ENCODE measurements around the gene MEOX1. TPM values are rescaled to one million over a fixed set of nuclear protein-coding genes. Genes with fewer than 3 reads are reported as not detected.

The MEOX1 gene
- total and polyA plus RNA-seq, 3 experiments from 2014 or later: 0.86 to 5.4 (median 1.2) TPM

GRCh38 chr17:43634591-43635125 lies 27.1 kb downstream of the MEOX1 start:
- CTCF ChIA-PET: interaction anchor here (0.9 kb wide), 1 partner anchor 42 kb away, joined by 3 read pairs; no protein-coding TSS in a partner anchor
- Mint-ChIP-seq H3K9me3 (no peaks in the 10 kb centered on the region), H3K27me3 (peaks cover under 1 to 6% of the 10 kb centered on the region in 2 donors), H3K4me1 (no peaks in the 10 kb centered on the region), H3K27ac (no peak overlapping the region), H3K36me3 (no peaks in the 10 kb centered on the region), H3K4me3 (no peak overlapping the region)
- Histone ChIP-seq H3K4me1 (ENCODE audit: insufficient read depth, low read length) (no peaks in the 10 kb centered on the region), H3K36me3 (ENCODE audit: insufficient read depth, low read length) (no peaks in the 10 kb centered on the region), H3K4me3 (ENCODE audit: low read length) (no peak overlapping the region), H3K9me3 (ENCODE audit: low read length) (no peaks in the 10 kb centered on the region), H3K27me3 (ENCODE audit: insufficient read depth, low read length, poor library complexity, severe bottlenecking) (no peaks in the 10 kb centered on the region), H3K27ac (ENCODE audit: low read depth, low read length) (no peak overlapping the region)
- POLR2A ChIA-PET: no interaction called here
- DNase-seq: no peak

- H3K4me1 ChIP-seq (ENCODE audit: insufficient read depth, low read length): no peaks in the 10 kb centered on the region
- H3K4me1 Mint-ChIP-seq: no peaks in the 10 kb centered on the region
- H3K4me3 ChIP-seq (ENCODE audit: low read length): no peak overlapping the region
- no peaks in the 10 kb centered on the region for H3K36me3 Mint-ChIP-seq
- H3K9me3 ChIP-seq (ENCODE audit: low read length): no peaks in the 10 kb centered on the region
- ChIA-PET CTCF (no interaction called here), POLR2A (no interaction called here)
- H3K4me3 Mint-ChIP-seq: no peak overlapping the region
- DNase-seq: no peak
- no peaks in the 10 kb centered on the region for H3K36me3 ChIP-seq (ENCODE audit: insufficient read depth, low read length)
- no peaks in the 10 kb centered on the region for H3K9me3 Mint-ChIP-seq
- peaks cover 3 to 13% of the 10 kb centered on the region in 2 donors for H3K27me3 Mint-ChIP-seq
- H3K27ac Mint-ChIP-seq: no peak overlapping the region
- no peak overlapping the region for H3K27ac ChIP-seq (ENCODE audit: low read depth, low read length)
- H3K27me3 ChIP-seq (ENCODE audit: insufficient read depth, low read length, poor library complexity, severe bottlenecking): no peaks in the 10 kb centered on the region
Observed at GRCh38 chr17:43632221-43632620, 29.5 kb downstream of the MEOX1 start.

GRCh38 chr17:43631429-43631828 lies 30.3 kb downstream of the MEOX1 start:
- no peaks in the 10 kb centered on the region for H3K36me3 Mint-ChIP-seq
- no peak overlapping the region for H3K27ac Mint-ChIP-seq
- no peaks in the 10 kb centered on the region for H3K9me3 Mint-ChIP-seq
- no peaks in the 10 kb centered on the region for H3K4me1 Mint-ChIP-seq
- no peaks in the 10 kb centered on the region for H3K4me1 ChIP-seq (ENCODE audit: insufficient read depth, low read length)
- H3K4me3 ChIP-seq (ENCODE audit: low read length): no peak overlapping the region
- H3K27me3 Mint-ChIP-seq: peaks cover 3 to 13% of the 10 kb centered on the region in 2 donors
- ChIA-PET CTCF (interaction anchor here (2.0 kb wide), 1 partner anchor 16 kb away, joined by 5 read pairs; no protein-coding TSS in a partner anchor), POLR2A (no interaction called here)
- no peaks in the 10 kb centered on the region for H3K36me3 ChIP-seq (ENCODE audit: insufficient read depth, low read length)
- H3K27ac ChIP-seq (ENCODE audit: low read depth, low read length): no peak overlapping the region
- no peaks in the 10 kb centered on the region for H3K27me3 ChIP-seq (ENCODE audit: insufficient read depth, low read length, poor library complexity, severe bottlenecking)
- no peak overlapping the region for H3K4me3 Mint-ChIP-seq
- H3K9me3 ChIP-seq (ENCODE audit: low read length): no peaks in the 10 kb centered on the region
- DNase-seq: no peak

GRCh38 chr17:43628089-43628650 lies 33.6 kb downstream of the MEOX1 start:
- Histone ChIP-seq H3K9me3 (ENCODE audit: low read length) (no peaks in the 10 kb centered on the region), H3K4me1 (ENCODE audit: insufficient read depth, low read length) (no peaks in the 10 kb centered on the region), H3K4me3 (ENCODE audit: low read length) (no peak overlapping the region), H3K36me3 (ENCODE audit: insufficient read depth, low read length) (no peaks in the 10 kb centered on the region), H3K27me3 (ENCODE audit: insufficient read depth, low read length, poor library complexity, severe bottlenecking) (no peaks in the 10 kb centered on the region), H3K27ac (ENCODE audit: low read depth, low read length) (no peak overlapping the region)
- H3K27me3 Mint-ChIP-seq: peaks cover 11 to 35% of the 10 kb centered on the region in 2 donors
- CTCF ChIA-PET: no interaction called here
- no peaks in the 10 kb centered on the region for H3K9me3 Mint-ChIP-seq
- POLR2A ChIA-PET: no interaction called here
- H3K27ac Mint-ChIP-seq: no peak overlapping the region
- no peak for DNase-seq
- H3K4me3 Mint-ChIP-seq: no peak overlapping the region
- H3K36me3 Mint-ChIP-seq: no peaks in the 10 kb centered on the region
- H3K4me1 Mint-ChIP-seq: no peaks in the 10 kb centered on the region

- H3K27ac ChIP-seq (ENCODE audit: low read depth, low read length): no peak overlapping the region
- H3K27me3 ChIP-seq (ENCODE audit: insufficient read depth, low read length, poor library complexity, severe bottlenecking): no peaks in the 10 kb centered on the region
- Mint-ChIP-seq H3K4me3 (no peak overlapping the region), H3K27ac (no peak overlapping the region), H3K4me1 (no peaks in the 10 kb centered on the region), H3K36me3 (no peaks in the 10 kb centered on the region), H3K9me3 (no peaks in the 10 kb centered on the region), H3K27me3 (peaks cover 11 to 37% of the 10 kb centered on the region in 2 donors)
- CTCF ChIA-PET: no interaction called here
- POLR2A ChIA-PET: no interaction called here
- H3K4me1 ChIP-seq (ENCODE audit: insufficient read depth, low read length): no peaks in the 10 kb centered on the region
- H3K9me3 ChIP-seq (ENCODE audit: low read length): no peaks in the 10 kb centered on the region
- H3K4me3 ChIP-seq (ENCODE audit: low read length): no peak overlapping the region
- DNase-seq: no peak
- no peaks in the 10 kb centered on the region for H3K36me3 ChIP-seq (ENCODE audit: insufficient read depth, low read length)
Observed at GRCh38 chr17:43627653-43628052, 34.1 kb downstream of the MEOX1 start.

GRCh38 chr17:43626023-43626422 lies 35.7 kb downstream of the MEOX1 start:
- Mint-ChIP-seq H3K27me3 (peaks cover 13 to 37% of the 10 kb centered on the region in 2 donors), H3K4me3 (no peak overlapping the region)

GRCh38 chr17:43625606-43626005 lies 36.1 kb downstream of the MEOX1 start:
- Mint-ChIP-seq H3K27me3 (peaks cover 13 to 37% of the 10 kb centered on the region in 2 donors), H3K27ac (no peak overlapping the region), H3K4me1 (no peaks in the 10 kb centered on the region), H3K4me3 (no peak overlapping the region), H3K9me3 (no peaks in the 10 kb centered on the region), H3K36me3 (no peaks in the 10 kb centered on the region)
- H3K27ac ChIP-seq (ENCODE audit: low read depth, low read length): no peak overlapping the region
- H3K27me3 ChIP-seq (ENCODE audit: insufficient read depth, low read length, poor library complexity, severe bottlenecking): peaks cover 2% of the 10 kb centered on the region
- no peak for DNase-seq
- ChIA-PET POLR2A (no interaction called here), CTCF (interaction anchor here (1.2 kb wide), 1 partner anchor 11 kb away, joined by 3 read pairs; no protein-coding TSS in a partner anchor)
- H3K36me3 ChIP-seq (ENCODE audit: insufficient read depth, low read length): no peaks in the 10 kb centered on the region
- H3K9me3 ChIP-seq (ENCODE audit: low read length): no peaks in the 10 kb centered on the region
- no peak overlapping the region for H3K4me3 ChIP-seq (ENCODE audit: low read length)
- no peaks in the 10 kb centered on the region for H3K4me1 ChIP-seq (ENCODE audit: insufficient read depth, low read length)

More at GRCh38 chr17:43626023-43626422, 35.7 kb downstream of the MEOX1 start:
- POLR2A ChIA-PET: no interaction called here
- H3K36me3 ChIP-seq (ENCODE audit: insufficient read depth, low read length): no peaks in the 10 kb centered on the region
- H3K27me3 ChIP-seq (ENCODE audit: insufficient read depth, low read length, poor library complexity, severe bottlenecking): peaks cover 2% of the 10 kb centered on the region
- H3K4me3 ChIP-seq (ENCODE audit: low read length): no peak overlapping the region
- CTCF ChIA-PET: no interaction called here
- no peak overlapping the region for H3K27ac Mint-ChIP-seq
- H3K9me3 Mint-ChIP-seq: no peaks in the 10 kb centered on the region
- no peaks in the 10 kb centered on the region for H3K36me3 Mint-ChIP-seq
- H3K4me1 Mint-ChIP-seq: no peaks in the 10 kb centered on the region
- H3K4me1 ChIP-seq (ENCODE audit: insufficient read depth, low read length): no peaks in the 10 kb centered on the region
- DNase-seq: no peak
- H3K9me3 ChIP-seq (ENCODE audit: low read length): no peaks in the 10 kb centered on the region
- H3K27ac ChIP-seq (ENCODE audit: low read depth, low read length): no peak overlapping the region

- ChIA-PET POLR2A (no interaction called here), CTCF (no interaction called here)
- no peak overlapping the region for H3K27ac Mint-ChIP-seq
- no peak overlapping the region for H3K4me3 ChIP-seq (ENCODE audit: low read length)
- peaks cover 10 to 20% of the 10 kb centered on the region in 2 donors for H3K27me3 Mint-ChIP-seq
- no peaks in the 10 kb centered on the region for H3K36me3 Mint-ChIP-seq
- H3K27ac ChIP-seq (ENCODE audit: low read depth, low read length): no peak overlapping the region
- H3K9me3 ChIP-seq (ENCODE audit: low read length): no peaks in the 10 kb centered on the region
- H3K4me1 ChIP-seq (ENCODE audit: insufficient read depth, low read length): no peaks in the 10 kb centered on the region
- no peaks in the 10 kb centered on the region for H3K4me1 Mint-ChIP-seq
- no peaks in the 10 kb centered on the region for H3K9me3 Mint-ChIP-seq
- peaks cover 2% of the 10 kb centered on the region for H3K27me3 ChIP-seq (ENCODE audit: insufficient read depth, low read length, poor library complexity, severe bottlenecking)
- H3K36me3 ChIP-seq (ENCODE audit: insufficient read depth, low read length): no peaks in the 10 kb centered on the region
- no peak overlapping the region for H3K4me3 Mint-ChIP-seq
- DNase-seq: no peak
Observed at GRCh38 chr17:43620581-43620980, 41.1 kb downstream of the MEOX1 start.
